ENCODE measurements around the gene NUAK2.

The NUAK2 gene

DNA sequence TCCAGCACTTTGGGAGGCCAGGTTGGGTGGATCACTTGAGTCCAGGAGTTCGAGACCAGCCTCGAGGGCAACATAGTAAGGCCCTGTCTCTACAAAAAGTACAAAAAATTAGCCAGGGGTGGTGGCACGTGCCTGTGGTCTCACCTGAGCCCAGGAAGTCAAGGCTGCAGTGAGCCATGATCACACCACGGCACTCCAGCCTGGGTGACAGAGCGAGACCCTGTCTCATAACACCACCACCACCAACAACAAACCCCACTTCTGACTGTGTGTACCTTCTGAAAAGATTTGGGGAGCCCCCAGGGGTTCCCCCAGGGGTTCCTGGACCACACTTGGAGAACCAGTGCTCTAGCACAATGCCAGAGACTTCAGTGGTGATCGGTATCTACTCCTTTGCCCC is 29.9 kb downstream of the NUAK2 start:
- TF ChIP-seq, protein P1, sequence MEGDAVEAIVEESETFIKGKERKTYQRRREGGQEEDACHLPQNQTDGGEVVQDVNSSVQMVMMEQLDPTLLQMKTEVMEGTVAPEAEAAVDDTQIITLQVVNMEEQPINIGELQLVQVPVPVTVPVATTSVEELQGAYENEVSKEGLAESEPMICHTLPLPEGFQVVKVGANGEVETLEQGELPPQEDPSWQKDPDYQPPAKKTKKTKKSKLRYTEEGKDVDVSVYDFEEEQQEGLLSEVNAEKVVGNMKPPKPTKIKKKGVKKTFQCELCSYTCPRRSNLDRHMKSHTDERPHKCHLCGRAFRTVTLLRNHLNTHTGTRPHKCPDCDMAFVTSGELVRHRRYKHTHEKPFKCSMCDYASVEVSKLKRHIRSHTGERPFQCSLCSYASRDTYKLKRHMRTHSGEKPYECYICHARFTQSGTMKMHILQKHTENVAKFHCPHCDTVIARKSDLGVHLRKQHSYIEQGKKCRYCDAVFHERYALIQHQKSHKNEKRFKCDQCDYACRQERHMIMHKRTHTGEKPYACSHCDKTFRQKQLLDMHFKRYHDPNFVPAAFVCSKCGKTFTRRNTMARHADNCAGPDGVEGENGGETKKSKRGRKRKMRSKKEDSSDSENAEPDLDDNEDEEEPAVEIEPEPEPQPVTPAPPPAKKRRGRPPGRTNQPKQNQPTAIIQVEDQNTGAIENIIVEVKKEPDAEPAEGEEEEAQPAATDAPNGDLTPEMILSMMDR (IDR thresholded peaks at IDR 0.05; ENCODE audit: low read depth, low read length, missing control alignments): no peak
- no peak for DNase-seq (ENCODE audit: extremely low read depth, low read depth)

DNA sequence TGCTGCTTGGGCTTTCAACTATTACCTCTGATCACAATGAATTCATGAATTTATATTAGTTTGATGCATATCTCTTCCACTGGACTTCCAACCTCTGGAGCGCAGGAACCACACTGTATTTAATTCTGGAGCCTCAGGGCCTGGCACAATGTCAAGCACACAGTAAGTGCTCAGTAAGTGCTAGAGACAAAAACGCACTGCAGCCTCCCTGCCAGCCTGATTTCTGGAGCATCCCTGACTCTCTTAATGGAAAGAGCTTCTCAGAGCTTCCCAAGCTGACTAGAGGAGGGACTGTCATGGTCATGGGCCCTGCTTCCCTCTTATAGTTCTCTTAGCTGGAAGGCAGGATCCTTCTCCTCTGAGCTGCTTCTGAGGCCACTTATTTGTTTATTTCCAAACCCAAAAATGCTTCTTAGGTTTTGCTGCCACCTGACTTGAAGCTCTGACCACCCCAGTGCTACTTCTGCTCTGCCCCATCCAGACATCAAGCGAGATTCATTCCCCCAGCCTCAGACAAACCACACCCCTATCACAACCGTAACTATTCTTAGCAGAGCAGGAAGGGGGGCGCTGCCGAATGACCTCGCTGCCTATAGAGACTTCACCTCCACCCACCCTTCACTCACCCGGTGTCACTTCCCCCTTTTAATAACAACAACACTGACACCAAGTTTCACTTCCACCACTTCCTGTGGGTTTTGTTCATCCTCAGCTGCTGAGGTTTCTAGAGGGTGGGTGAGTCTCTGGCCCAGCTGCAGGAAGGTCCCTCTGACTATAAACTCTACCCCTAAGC is 33.6 kb downstream of the NUAK2 start:
- no peak for DNase-seq (ENCODE audit: extremely low read depth, low read depth)
- TF ChIP-seq, protein P1 (IDR thresholded peaks at IDR 0.05; ENCODE audit: low read depth, low read length, missing control alignments): no peak
- no peak overlapping the region for H3K4me3 ChIP-seq (replicated peaks; ENCODE audit: low read depth, low read length)

More for the DNA sequence above, 29.9 kb downstream of the NUAK2 start:
- no peak overlapping the region for H3K4me3 ChIP-seq (replicated peaks; ENCODE audit: low read depth, low read length)

DNA sequence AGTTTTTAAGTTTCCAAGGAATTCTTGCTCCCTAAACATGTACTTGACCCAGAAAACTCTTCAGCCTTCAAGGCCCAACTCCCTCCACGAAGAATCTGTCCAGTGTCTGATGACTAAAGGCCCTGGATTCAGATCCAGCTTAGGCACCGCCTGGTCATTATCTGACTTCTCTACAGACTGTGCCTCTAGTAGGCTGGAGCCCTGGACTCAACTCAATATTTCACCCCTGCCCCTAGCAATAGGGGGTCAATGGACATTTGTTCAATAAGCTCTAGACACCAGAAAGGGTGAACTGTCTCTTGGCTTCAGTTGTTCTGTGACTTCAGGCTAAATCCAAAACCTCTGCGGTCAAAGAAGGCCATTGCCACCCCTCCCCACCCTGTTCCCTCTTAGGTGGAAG is 34.5 kb downstream of the NUAK2 start:
- no peak overlapping the region for H3K4me3 ChIP-seq (replicated peaks; ENCODE audit: low read depth, low read length)
- TF ChIP-seq, protein P1 (IDR thresholded peaks at IDR 0.05; ENCODE audit: low read depth, low read length, missing control alignments): no peak
- DNase-seq (ENCODE audit: extremely low read depth, low read depth): no peak

DNA sequence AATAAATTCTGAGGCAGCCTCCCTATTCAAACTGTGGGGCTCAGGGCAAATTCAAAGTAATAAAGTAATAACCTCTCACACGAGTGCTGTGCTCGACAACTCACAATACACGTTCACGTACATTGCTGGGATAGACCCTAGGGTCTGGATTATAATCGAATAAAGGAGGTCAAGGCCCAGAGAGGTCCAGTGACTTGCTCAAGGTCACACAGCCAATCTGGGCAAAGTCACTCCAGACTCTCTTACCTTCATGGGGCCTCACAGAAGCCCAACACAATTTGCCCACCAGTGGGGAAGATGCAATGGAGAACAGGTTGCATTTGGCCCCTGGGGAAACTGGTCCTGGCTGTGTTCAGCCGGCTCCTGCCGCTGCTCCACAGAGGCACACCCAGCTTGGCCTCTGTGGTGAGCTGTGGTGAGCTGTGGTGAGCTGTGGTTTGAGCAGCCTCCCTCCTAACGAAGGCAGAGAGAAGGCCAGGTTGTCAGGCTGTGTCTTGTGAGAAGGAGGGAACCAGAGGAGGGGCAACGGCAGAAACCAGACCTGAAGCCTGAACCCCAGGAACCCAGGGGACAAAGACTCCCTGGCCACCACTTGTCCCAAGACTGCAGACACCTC is 35.1 kb downstream of the NUAK2 start:
- no peak overlapping the region for H3K4me3 ChIP-seq (replicated peaks; ENCODE audit: low read depth, low read length)
- no peak for DNase-seq (ENCODE audit: extremely low read depth, low read depth)
- TF ChIP-seq, protein P1 (IDR thresholded peaks at IDR 0.05; ENCODE audit: low read depth, low read length, missing control alignments): no peak

DNA sequence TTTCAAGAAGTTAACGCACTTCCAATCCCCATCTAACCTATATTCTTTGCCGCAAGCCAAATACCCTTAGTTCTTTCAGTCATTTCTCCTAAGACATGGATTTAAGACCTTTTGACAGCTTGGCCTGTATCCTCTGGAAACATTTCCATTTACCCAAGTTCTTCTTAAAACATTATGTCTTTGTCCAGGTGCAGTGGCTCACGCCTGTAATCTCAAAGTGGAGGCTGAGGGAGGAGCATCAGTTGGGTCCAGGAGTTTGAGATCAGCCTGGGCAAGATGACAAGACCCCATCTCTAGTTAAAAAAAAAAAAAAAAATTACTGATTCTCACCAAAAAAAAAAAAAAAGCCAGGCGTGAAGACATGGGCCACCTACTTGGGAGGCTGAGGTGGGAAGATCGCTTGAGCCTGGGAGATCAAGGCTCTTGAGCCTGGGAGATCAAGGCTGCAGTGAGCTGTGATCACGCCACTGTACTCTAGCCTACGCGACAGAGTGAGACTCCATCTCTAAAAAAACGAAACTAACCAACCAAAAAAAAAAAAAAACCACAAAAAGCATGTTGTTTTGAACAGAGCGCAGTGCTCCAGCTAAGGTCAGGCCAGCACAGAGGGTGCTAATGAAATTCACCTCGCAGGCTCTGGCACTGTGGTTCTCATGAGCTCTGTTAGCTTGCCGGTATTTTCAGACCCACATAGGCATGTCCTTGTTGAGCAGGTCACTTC is 36.0 kb downstream of the NUAK2 start:
- DNase-seq (ENCODE audit: extremely low read depth, low read depth): no peak
- no peak overlapping the region for H3K4me3 ChIP-seq (replicated peaks; ENCODE audit: low read depth, low read length)
- TF ChIP-seq, protein P1 (IDR thresholded peaks at IDR 0.05; ENCODE audit: low read depth, low read length, missing control alignments): no peak

DNA sequence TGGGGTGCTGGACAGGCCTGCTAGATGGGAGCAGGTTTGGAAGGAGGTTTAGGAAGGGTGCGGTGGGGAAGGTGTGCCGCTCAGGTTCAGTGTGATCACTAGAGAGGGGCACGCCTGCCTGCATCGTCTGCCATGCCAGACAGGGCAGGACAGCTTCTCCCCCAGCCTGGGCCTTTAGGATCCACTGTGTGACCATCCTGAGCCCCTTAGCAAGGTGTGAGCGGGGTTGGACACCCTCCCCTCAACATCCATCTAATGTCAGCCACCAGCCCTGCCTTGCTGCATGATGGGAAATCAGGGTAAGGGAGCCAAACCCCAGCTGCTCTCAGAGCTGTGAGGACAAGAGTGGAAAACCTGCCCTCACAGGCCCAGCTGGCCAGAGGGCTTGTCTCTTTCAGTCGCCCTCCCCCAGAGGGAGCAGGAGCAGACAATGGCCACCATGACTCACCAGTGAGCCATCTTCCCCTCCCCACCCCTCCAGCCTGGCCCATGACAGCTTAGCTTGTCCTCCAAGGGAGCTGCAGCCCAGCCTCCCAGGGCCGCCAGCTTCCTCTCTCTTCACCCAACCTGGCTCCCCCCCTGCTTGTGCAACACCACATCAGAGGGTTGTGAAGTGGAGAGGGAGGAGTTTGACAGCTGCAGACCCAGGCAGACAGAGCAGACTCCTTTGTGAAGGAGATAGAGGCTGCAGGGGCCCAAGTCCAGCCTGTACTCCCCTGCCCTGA is 37.0 kb downstream of the NUAK2 start:
- DNase-seq (ENCODE audit: extremely low read depth, low read depth): peak; percentile 87
- TF ChIP-seq, protein P1 (IDR thresholded peaks at IDR 0.05; ENCODE audit: low read depth, low read length, missing control alignments): peak; percentile 18
- no peak overlapping the region for H3K4me3 ChIP-seq (replicated peaks; ENCODE audit: low read depth, low read length)

All from HFF-Myc (cell line).